ENCODE data around the gene IFT80. TPM values are rescaled to one million over a fixed set of nuclear protein-coding genes. Genes with fewer than 3 reads are reported as not detected.

Gene IFT80
- polyA plus RNA-seq, 1 donor (not counting 4 experiments of a cell fraction or from before 2014, with no cell fraction given) = 23.6 TPM

GRCh38 chr3:160409812-160410610, 11.0 kb upstream of the IFT80 start:
- Histone ChIP-seq H3K9ac (ENCODE audit: control insufficient read depth, extremely low read depth, insufficient read depth, low read length) (no peak overlapping the region), H3K4me1 (ENCODE audit: control insufficient read depth, extremely low read depth, insufficient read depth, low read length) (no peaks in the 10 kb centered on the region), H3K9me1 (ENCODE audit: control insufficient read depth, extremely low read depth, insufficient read depth, low read length) (no peaks in the 10 kb centered on the region), H2AFZ (ENCODE audit: control insufficient read depth, low read length) (no peak overlapping the region), H3K79me2 (ENCODE audit: control insufficient read depth, insufficient read depth, low read length) (peaks cover 52% of the 10 kb centered on the region), H3K27ac (ENCODE audit: control insufficient read depth, insufficient read depth, low read length) (no peak overlapping the region), H3K27me3 (ENCODE audit: control insufficient read depth, extremely low read depth, insufficient read depth, low read length) (no peaks in the 10 kb centered on the region), H3K36me3 (ENCODE audit: control insufficient read depth in 2 of 2, extremely low read depth in 1 of 2, insufficient read depth in 2 of 2, low read length in 2 of 2) (peaks cover 0 to 15% of the 10 kb centered on the region in 2 experiments), H3K4me3 (ENCODE audit: control insufficient read depth in 2 of 3, extremely low read depth in 1 of 3, insufficient read depth in 2 of 3, low read depth in 1 of 3, low read length in 3 of 3) (no peak overlapping the region), H4K20me1 (ENCODE audit: control insufficient read depth, extremely low read depth, insufficient read depth, low read length) (no peaks in the 10 kb centered on the region), H3K4me2 (ENCODE audit: control insufficient read depth, extremely low read depth, insufficient read depth, low read depth, low read length) (no peak overlapping the region), H3K9me3 (ENCODE audit: control insufficient read depth, low read depth, low read length) (no peaks in the 10 kb centered on the region)
- dilution Hi-C loops (cut with MboI; ENCODE audit: extremely low pct_ligation_motif_present, low sequenced_read_pairs) = no loop called here
- FAIRE-seq = no peak
- no peak for DNase-seq (ENCODE audit: low read depth, low spot score)
- TF ChIP-seq CTCF (optimal IDR thresholded peaks at IDR 0.05 in 1 of 3, IDR thresholded peaks at IDR 0.05 in 1 of 3, conservative IDR thresholded peaks at IDR 0.05 in 1 of 3; ENCODE audit: extremely low read depth in 1 of 3, insufficient read depth in 2 of 3, low read length in 3 of 3) (no peak), EZH2 (IDR thresholded peaks at IDR 0.05; ENCODE audit: low read length) (no peak)

- TF ChIP-seq EZH2 (IDR thresholded peaks at IDR 0.05; ENCODE audit: low read length) (no peak), CTCF (optimal IDR thresholded peaks at IDR 0.05 in 1 of 3, IDR thresholded peaks at IDR 0.05 in 1 of 3, conservative IDR thresholded peaks at IDR 0.05 in 1 of 3; ENCODE audit: extremely low read depth in 1 of 3, insufficient read depth in 2 of 3, low read length in 3 of 3) (no peak)
- FAIRE-seq (no peak), DNase-seq (ENCODE audit: low read depth, low spot score) (no peak)
- Histone ChIP-seq H3K27ac (ENCODE audit: control insufficient read depth, insufficient read depth, low read length) (peak overlapping the region; percentile 29), H3K9me1 (ENCODE audit: control insufficient read depth, extremely low read depth, insufficient read depth, low read length) (no peaks in the 10 kb centered on the region), H3K4me1 (ENCODE audit: control insufficient read depth, extremely low read depth, insufficient read depth, low read length) (peaks cover 12% of the 10 kb centered on the region), H3K79me2 (ENCODE audit: control insufficient read depth, insufficient read depth, low read length) (peaks cover 93% of the 10 kb centered on the region), H3K4me3 (ENCODE audit: control insufficient read depth in 2 of 3, extremely low read depth in 1 of 3, insufficient read depth in 2 of 3, low read depth in 1 of 3, low read length in 3 of 3) (no peak overlapping the region), H3K36me3 (ENCODE audit: control insufficient read depth in 2 of 2, extremely low read depth in 1 of 2, insufficient read depth in 2 of 2, low read length in 2 of 2) (peaks cover 0 to 4% of the 10 kb centered on the region in 2 experiments), H3K9me3 (ENCODE audit: control insufficient read depth, low read depth, low read length) (no peaks in the 10 kb centered on the region), H3K9ac (ENCODE audit: control insufficient read depth, extremely low read depth, insufficient read depth, low read length) (no peak overlapping the region), H4K20me1 (ENCODE audit: control insufficient read depth, extremely low read depth, insufficient read depth, low read length) (peaks cover 6% of the 10 kb centered on the region), H2AFZ (ENCODE audit: control insufficient read depth, low read length) (no peak overlapping the region), H3K27me3 (ENCODE audit: control insufficient read depth, extremely low read depth, insufficient read depth, low read length) (no peaks in the 10 kb centered on the region), H3K4me2 (ENCODE audit: control insufficient read depth, extremely low read depth, insufficient read depth, low read depth, low read length) (peak overlapping the region; percentile 81)
- dilution Hi-C loops (cut with MboI; ENCODE audit: extremely low pct_ligation_motif_present, low sequenced_read_pairs) = no loop called here
Measured at GRCh38 chr3:160403796-160404470, 4.9 kb upstream of the IFT80 start.

Measured in keratinocyte (primary cell).